H1 (cell line): ENCODE measurements around the gene OLFML2B. TPM values are rescaled to one million over a fixed set of nuclear protein-coding genes. Genes with fewer than 3 reads are reported as not detected.

Source experiments
- ATF3 ChIP-seq: IDR thresholded peaks from 2 replicates; pipeline ENCODE4 v1.6.1; 2011; ENCODE audit warnings: low read depth, mild to moderate bottlenecking, low read length; ENCODE audit not compliant: insufficient read depth
- RXRA ChIP-seq: IDR thresholded peaks from 2 replicates; pipeline ENCODE4 v1.6.1; 2011; ENCODE audit warnings: low read depth, mild to moderate bottlenecking, low read length, moderate library complexity; ENCODE audit not compliant: insufficient read depth
- SRF ChIP-seq: IDR thresholded peaks from 2 replicates; pipeline ENCODE4 v1.6.1; 2011; ENCODE audit warnings: mild to moderate bottlenecking, low read depth, low read length, moderate library complexity
- SUZ12 ChIP-seq: fragments of 200-600 bp; sonication (generic); IDR thresholded peaks from 2 replicates; pipeline ENCODE4 v1.6.1; 2012; ENCODE audit warnings: mild to moderate bottlenecking, inconsistent platforms, low read length, moderate library complexity, mixed read lengths
- polyA plus RNA-seq, 7 experiments: library from polyadenylated mRNA; depleted of rRNA in 3 of 7; stranded (reverse) in 5 of 7; unstranded in 2 of 7; fragments of >200 nt in 5 of 7; fragments of 200-250 nt in 2 of 7; gene quantifications; 1 replicate in 5 of 7; 2 replicates in 1 of 7; 4 replicates in 1 of 7; pipeline versions ENCODE4 v1.2.1 to v1.2.3, GENCODE V29; 2011 to 2013; ENCODE audit warnings: missing spikeins in 2 of 7, mixed read lengths in 2 of 7
- total RNA-seq: library from RNA; stranded (reverse); fragmentation: NEBNext Ultra II Directional; extraction: Animal tissue kit (Norgen Biotek cat#: 25700); gene quantifications from 2 replicates; pipeline ENCODE4 v1.2.1, GENCODE V29; 2021

The OLFML2B gene
- total and polyA plus RNA-seq, 2 of the 8 experiments (the other 6 are each of a cell fraction or from before 2014, with no cell fraction given): 6.5 to 10.4 TPM

- TF ChIP-seq RXRA: no peak
- no peak for TF ChIP-seq ATF3
- no peak for TF ChIP-seq SUZ12
- TF ChIP-seq SRF: no peak
Measured at GRCh38 chr1:162016631-162017030, 7.0 kb downstream of the OLFML2B start (continued).
